GM23338 (cell line): ENCODE data around the gene DPH6. TPM values are rescaled to one million over a fixed set of nuclear protein-coding genes. Genes with fewer than 3 reads are reported as not detected.

Experiments used
- ATAC-seq: fragments of 200-7000 bp; cut with Tn5 transposase; 3 replicates; pipeline ENCODE4 v1.9.1; 2020
- DNase-seq: peaks from one replicate; pipeline ENCODE4 v3.0.0-alpha.2; 2015; ENCODE audit warnings: low spot score
- H2AFZ ChIP-seq: fragments of 200-600 bp; sonication (generic); 2 replicates; pipeline ENCODE4 v1.8.0; 2016; ENCODE audit warnings: antibody characterized with exemption, mild to moderate bottlenecking, moderate library complexity
- H3F3A ChIP-seq: fragments of 200-600 bp; sonication (generic); replicated peaks from 2 replicates; pipeline ENCODE4 v1.8.0; 2017; ENCODE audit warnings: antibody characterized with exemption, mixed run types, low read depth
- H3K27ac ChIP-seq: fragments of 200-600 bp; sonication (generic); 2 replicates; pipeline ENCODE4 v1.6.1; 2016; ENCODE audit warnings: low read depth
- H3K27me3 ChIP-seq: fragments of 200-600 bp; sonication (generic); 2 replicates; pipeline ENCODE4 v1.8.0; 2016; ENCODE audit warnings: mild to moderate bottlenecking, mixed run types, moderate library complexity; ENCODE audit not compliant: insufficient read depth
- H3K36me3 ChIP-seq: fragments of 200-600 bp; sonication (generic); 2 replicates; pipeline ENCODE4 v1.8.0; 2016; ENCODE audit warnings: mild to moderate bottlenecking; ENCODE audit not compliant: insufficient read depth
- H3K4me1 ChIP-seq: fragments of 200-600 bp; sonication (generic); 2 replicates; pipeline ENCODE4 v1.8.0; 2016; ENCODE audit warnings: mild to moderate bottlenecking, moderate library complexity; ENCODE audit not compliant: insufficient read depth
- H3K4me2 ChIP-seq: fragments of 200-600 bp; sonication (generic); 2 replicates; pipeline ENCODE4 v1.7.1; 2017; ENCODE audit warnings: mixed run types
- H3K4me3 ChIP-seq: fragments of 200-600 bp; sonication (generic); 2 replicates; pipeline ENCODE4 v1.6.1; 2016; ENCODE audit warnings: mixed run types
- H3K79me2 ChIP-seq: fragments of 200-600 bp; sonication (generic); replicated peaks from 2 replicates; pipeline ENCODE4 v1.8.0; 2017; ENCODE audit warnings: mild to moderate bottlenecking; ENCODE audit not compliant: insufficient read depth
- H3K9me2 ChIP-seq: fragments of 200-600 bp; sonication (generic); 2 replicates; pipeline ENCODE4 v1.8.0; 2017; ENCODE audit not compliant: insufficient read depth
- H4K20me1 ChIP-seq: fragments of 200-600 bp; sonication (generic); replicated peaks from 2 replicates; pipeline ENCODE4 v1.8.0; 2017; ENCODE audit warnings: mild to moderate bottlenecking; ENCODE audit not compliant: insufficient read depth
- H3K27ac Mint-ChIP-seq: 2 replicates; pipeline ENCODE4 v1.8.0; 2020; ENCODE audit warnings: inconsistent platforms, mild to moderate bottlenecking, moderate library complexity, mixed read lengths
- H3K27me3 Mint-ChIP-seq: 3 replicates; pipeline ENCODE4 v1.8.0; 2022; ENCODE audit warnings: low read depth, mild to moderate bottlenecking, moderate library complexity, mixed read lengths, inconsistent platforms; ENCODE audit not compliant: insufficient read depth, poor library complexity
- H3K36me3 Mint-ChIP-seq: 3 replicates; pipeline ENCODE4 v1.8.0; 2021; ENCODE audit warnings: low read depth, mild to moderate bottlenecking, inconsistent platforms, moderate library complexity, mixed read lengths
- H3K4me1 Mint-ChIP-seq: 3 replicates; pipeline ENCODE4 v1.8.0; 2020; ENCODE audit warnings: mild to moderate bottlenecking, inconsistent platforms, mixed read lengths
- H3K4me3 Mint-ChIP-seq: 3 replicates; pipeline ENCODE4 v1.8.0; 2021; ENCODE audit warnings: moderate library complexity, mild to moderate bottlenecking, inconsistent platforms, mixed read lengths
- H3K9me3 Mint-ChIP-seq: 3 replicates; pipeline ENCODE4 v1.8.0; 2020; ENCODE audit warnings: moderate library complexity, mild to moderate bottlenecking, inconsistent platforms, mixed read lengths
- CREB1 ChIP-seq: fragments of 250-450 bp; sonication (Bioruptor Pico); IDR thresholded peaks from 2 replicates; pipeline ENCODE4 v1.5.0; 2020; ENCODE audit warnings: low read depth, mild to moderate bottlenecking, moderate library complexity
- EZH2 ChIP-seq: fragments of 200-600 bp; sonication (generic); IDR thresholded peaks from one replicate; pipeline ENCODE4 v1.8.0; 2017; ENCODE audit warnings: antibody characterized with exemption, mild to moderate bottlenecking, low read depth; ENCODE audit not compliant: unreplicated experiment
- EZH2phosphoT487 ChIP-seq: fragments of 200-600 bp; sonication (generic); IDR thresholded peaks from one replicate; pipeline ENCODE4 v1.8.1; 2018; ENCODE audit warnings: antibody characterized with exemption; ENCODE audit not compliant: unreplicated experiment
- JUNB ChIP-seq: IDR thresholded peaks from one replicate; pipeline ENCODE4 v1.6.1; 2016; ENCODE audit warnings: antibody characterized with exemption; ENCODE audit not compliant: unreplicated experiment
- POLR2AphosphoS5 ChIP-seq: IDR thresholded peaks from 2 replicates; pipeline ENCODE4 v1.6.1; 2016; ENCODE audit warnings: antibody characterized with exemption, low read depth
- STAT1 ChIP-seq: IDR thresholded peaks from one replicate; pipeline ENCODE4 v1.6.1; 2016; ENCODE audit warnings: antibody characterized with exemption; ENCODE audit not compliant: unreplicated experiment
- ZNF331 ChIP-seq: fragments of 250-450 bp; sonication (Bioruptor Pico); IDR thresholded peaks from 2 replicates; pipeline ENCODE4 v1.5.0; 2020; ENCODE audit warnings: low read depth, mild to moderate bottlenecking, moderate library complexity
- polyA plus RNA-seq: library from polyadenylated mRNA; unstranded; fragments of >200 nt; fragmentation: Nextera tagmentation; extraction: Ambion mirVana; gene quantifications from 2 replicates; pipeline ENCODE4 v1.2.1, GENCODE V29; 2016
- total RNA-seq: library from RNA; depleted of rRNA; stranded (reverse); fragments of >200 nt; shearing (Covaris generic); gene quantifications from 2 replicates; pipeline ENCODE4 v1.2.3, GENCODE V29; 2014
- TF ChIP-seq, protein P1 (sequence below): IDR thresholded peaks from one replicate; pipeline ENCODE4 v1.6.1; 2018; ENCODE audit warnings: antibody characterized with exemption; ENCODE audit not compliant: unreplicated experiment
- TF ChIP-seq, protein P2 (sequence below): IDR thresholded peaks from 2 replicates; pipeline ENCODE4 v1.6.1; 2016; ENCODE audit warnings: antibody characterized with exemption
- TF ChIP-seq, protein P3 (sequence below): fragments of 250-450 bp; sonication (Bioruptor Pico); IDR thresholded peaks from 2 replicates; pipeline ENCODE4 v1.5.0; 2020; ENCODE audit warnings: mild to moderate bottlenecking, moderate library complexity

The DPH6 gene
- total and polyA plus RNA-seq, 2 experiments from 2014 or later = 37.9 to 46.9 TPM

DNA sequence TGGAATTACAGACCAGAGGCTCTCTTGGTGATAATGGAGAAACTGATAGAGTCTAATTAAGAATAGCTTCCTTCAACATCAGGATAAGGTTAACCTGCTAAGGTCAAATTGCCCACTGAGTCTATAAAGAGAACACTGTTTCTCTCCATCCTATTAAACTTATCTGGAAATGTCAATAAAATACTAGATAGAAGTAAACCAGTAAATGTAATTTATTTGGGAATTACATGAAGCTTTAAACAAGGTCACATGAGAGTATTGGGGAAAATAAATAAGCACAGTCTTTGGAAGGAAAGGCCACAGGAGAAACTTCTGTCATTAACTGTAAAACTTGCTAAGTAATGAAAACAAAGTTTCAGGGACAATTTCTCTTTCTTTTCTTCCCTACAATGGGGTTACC is 118.5 kb downstream of the DPH6 start:
- Mint-ChIP-seq H3K4me1 (peaks cover 6% of the 10 kb centered on the region; the same call in 2 of the 3 replicates), H3K36me3 (no peaks in the 10 kb centered on the region), H3K27me3 (no peaks in the 10 kb centered on the region), H3K9me3 (no peaks in the 10 kb centered on the region), H3K27ac (no peak overlapping the region), H3K4me3 (no peak overlapping the region)
- H4K20me1 ChIP-seq = no peaks in the 10 kb centered on the region
- no peaks in the 10 kb centered on the region for H3F3A ChIP-seq
- no peak overlapping the region for H2AFZ ChIP-seq
- no peaks in the 10 kb centered on the region for H3K36me3 ChIP-seq
- TF ChIP-seq CREB1 (CRISPR knock-in tag) (no peak), POLR2AphosphoS5 (no peak), EZH2 (no peak), STAT1 (no peak), ZNF331 (CRISPR knock-in tag) (no peak), JUNB (no peak), EZH2phosphoT487 (no peak)
- TF ChIP-seq, protein P1, sequence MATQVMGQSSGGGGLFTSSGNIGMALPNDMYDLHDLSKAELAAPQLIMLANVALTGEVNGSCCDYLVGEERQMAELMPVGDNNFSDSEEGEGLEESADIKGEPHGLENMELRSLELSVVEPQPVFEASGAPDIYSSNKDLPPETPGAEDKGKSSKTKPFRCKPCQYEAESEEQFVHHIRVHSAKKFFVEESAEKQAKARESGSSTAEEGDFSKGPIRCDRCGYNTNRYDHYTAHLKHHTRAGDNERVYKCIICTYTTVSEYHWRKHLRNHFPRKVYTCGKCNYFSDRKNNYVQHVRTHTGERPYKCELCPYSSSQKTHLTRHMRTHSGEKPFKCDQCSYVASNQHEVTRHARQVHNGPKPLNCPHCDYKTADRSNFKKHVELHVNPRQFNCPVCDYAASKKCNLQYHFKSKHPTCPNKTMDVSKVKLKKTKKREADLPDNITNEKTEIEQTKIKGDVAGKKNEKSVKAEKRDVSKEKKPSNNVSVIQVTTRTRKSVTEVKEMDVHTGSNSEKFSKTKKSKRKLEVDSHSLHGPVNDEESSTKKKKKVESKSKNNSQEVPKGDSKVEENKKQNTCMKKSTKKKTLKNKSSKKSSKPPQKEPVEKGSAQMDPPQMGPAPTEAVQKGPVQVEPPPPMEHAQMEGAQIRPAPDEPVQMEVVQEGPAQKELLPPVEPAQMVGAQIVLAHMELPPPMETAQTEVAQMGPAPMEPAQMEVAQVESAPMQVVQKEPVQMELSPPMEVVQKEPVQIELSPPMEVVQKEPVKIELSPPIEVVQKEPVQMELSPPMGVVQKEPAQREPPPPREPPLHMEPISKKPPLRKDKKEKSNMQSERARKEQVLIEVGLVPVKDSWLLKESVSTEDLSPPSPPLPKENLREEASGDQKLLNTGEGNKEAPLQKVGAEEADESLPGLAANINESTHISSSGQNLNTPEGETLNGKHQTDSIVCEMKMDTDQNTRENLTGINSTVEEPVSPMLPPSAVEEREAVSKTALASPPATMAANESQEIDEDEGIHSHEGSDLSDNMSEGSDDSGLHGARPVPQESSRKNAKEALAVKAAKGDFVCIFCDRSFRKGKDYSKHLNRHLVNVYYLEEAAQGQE = no peak
- TF ChIP-seq, protein P2, sequence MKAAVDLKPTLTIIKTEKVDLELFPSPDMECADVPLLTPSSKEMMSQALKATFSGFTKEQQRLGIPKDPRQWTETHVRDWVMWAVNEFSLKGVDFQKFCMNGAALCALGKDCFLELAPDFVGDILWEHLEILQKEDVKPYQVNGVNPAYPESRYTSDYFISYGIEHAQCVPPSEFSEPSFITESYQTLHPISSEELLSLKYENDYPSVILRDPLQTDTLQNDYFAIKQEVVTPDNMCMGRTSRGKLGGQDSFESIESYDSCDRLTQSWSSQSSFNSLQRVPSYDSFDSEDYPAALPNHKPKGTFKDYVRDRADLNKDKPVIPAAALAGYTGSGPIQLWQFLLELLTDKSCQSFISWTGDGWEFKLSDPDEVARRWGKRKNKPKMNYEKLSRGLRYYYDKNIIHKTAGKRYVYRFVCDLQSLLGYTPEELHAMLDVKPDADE = no peak
- TF ChIP-seq, protein P3, sequence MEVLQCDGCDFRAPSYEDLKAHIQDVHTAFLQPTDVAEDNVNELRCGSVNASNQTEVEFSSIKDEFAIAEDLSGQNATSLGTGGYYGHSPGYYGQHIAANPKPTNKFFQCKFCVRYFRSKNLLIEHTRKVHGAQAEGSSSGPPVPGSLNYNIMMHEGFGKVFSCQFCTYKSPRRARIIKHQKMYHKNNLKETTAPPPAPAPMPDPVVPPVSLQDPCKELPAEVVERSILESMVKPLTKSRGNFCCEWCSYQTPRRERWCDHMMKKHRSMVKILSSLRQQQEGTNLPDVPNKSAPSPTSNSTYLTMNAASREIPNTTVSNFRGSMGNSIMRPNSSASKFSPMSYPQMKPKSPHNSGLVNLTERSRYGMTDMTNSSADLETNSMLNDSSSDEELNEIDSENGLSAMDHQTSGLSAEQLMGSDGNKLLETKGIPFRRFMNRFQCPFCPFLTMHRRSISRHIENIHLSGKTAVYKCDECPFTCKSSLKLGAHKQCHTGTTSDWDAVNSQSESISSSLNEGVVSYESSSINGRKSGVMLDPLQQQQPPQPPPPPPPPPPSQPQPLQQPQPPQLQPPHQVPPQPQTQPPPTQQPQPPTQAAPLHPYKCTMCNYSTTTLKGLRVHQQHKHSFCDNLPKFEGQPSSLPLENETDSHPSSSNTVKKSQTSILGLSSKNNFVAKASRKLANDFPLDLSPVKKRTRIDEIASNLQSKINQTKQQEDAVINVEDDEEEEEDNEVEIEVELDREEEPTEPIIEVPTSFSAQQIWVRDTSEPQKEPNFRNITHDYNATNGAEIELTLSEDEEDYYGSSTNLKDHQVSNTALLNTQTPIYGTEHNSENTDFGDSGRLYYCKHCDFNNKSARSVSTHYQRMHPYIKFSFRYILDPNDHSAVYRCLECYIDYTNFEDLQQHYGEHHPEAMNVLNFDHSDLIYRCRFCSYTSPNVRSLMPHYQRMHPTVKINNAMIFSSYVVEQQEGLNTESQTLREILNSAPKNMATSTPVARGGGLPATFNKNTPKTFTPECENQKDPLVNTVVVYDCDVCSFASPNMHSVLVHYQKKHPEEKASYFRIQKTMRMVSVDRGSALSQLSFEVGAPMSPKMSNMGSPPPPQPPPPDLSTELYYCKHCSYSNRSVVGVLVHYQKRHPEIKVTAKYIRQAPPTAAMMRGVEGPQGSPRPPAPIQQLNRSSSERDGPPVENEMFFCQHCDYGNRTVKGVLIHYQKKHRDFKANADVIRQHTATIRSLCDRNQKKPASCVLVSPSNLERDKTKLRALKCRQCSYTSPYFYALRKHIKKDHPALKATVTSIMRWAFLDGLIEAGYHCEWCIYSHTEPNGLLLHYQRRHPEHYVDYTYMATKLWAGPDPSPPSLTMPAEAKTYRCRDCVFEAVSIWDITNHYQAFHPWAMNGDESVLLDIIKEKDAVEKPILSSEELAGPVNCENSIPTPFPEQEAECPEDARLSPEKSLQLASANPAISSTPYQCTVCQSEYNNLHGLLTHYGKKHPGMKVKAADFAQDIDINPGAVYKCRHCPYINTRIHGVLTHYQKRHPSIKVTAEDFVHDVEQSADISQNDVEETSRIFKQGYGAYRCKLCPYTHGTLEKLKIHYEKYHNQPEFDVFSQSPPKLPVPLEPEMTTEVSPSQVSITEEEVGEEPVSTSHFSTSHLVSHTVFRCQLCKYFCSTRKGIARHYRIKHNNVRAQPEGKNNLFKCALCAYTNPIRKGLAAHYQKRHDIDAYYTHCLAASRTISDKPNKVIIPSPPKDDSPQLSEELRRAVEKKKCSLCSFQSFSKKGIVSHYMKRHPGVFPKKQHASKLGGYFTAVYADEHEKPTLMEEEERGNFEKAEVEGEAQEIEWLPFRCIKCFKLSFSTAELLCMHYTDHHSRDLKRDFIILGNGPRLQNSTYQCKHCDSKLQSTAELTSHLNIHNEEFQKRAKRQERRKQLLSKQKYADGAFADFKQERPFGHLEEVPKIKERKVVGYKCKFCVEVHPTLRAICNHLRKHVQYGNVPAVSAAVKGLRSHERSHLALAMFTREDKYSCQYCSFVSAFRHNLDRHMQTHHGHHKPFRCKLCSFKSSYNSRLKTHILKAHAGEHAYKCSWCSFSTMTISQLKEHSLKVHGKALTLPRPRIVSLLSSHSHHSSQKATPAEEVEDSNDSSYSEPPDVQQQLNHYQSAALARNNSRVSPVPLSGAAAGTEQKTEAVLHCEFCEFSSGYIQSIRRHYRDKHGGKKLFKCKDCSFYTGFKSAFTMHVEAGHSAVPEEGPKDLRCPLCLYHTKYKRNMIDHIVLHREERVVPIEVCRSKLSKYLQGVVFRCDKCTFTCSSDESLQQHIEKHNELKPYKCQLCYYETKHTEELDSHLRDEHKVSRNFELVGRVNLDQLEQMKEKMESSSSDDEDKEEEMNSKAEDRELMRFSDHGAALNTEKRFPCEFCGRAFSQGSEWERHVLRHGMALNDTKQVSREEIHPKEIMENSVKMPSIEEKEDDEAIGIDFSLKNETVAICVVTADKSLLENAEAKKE (CRISPR knock-in tag) = no peak
- H3K27ac ChIP-seq = no peak overlapping the region
- no peaks in the 10 kb centered on the region for H3K9me2 ChIP-seq
- ATAC-seq (no peak), DNase-seq (no peak)
- H3K4me2 ChIP-seq = no peak overlapping the region
- H3K79me2 ChIP-seq = no peaks in the 10 kb centered on the region
- H3K4me1 ChIP-seq = no peaks in the 10 kb centered on the region
- no peak overlapping the region for H3K4me3 ChIP-seq
- no peaks in the 10 kb centered on the region for H3K27me3 ChIP-seq
